Naive thymus-derived CD4-positive, alpha-beta T cell (primary cell): ENCODE data around the gene POMT1. TPM values are rescaled to one million over a fixed set of nuclear protein-coding genes. Genes with fewer than 3 reads are reported as not detected.

ENCODE experiments used
- ATAC-seq: fragments of 150-1000 bp; cut with Tn5 transposase; 2 replicates; pipeline ENCODE4 v1.10.0; 2021; ENCODE audit warnings: mild to moderate bottlenecking, moderate library complexity
- CTCF ChIA-PET: fragments of 350-600 bp; sonication (Branson Sonifier 250); formaldehyde crosslinking; loops from one replicate; lab custom pipeline; 2021; ENCODE audit warnings: antibody characterized with exemption; lab: Charles Lee
- POLR2A ChIA-PET: fragments of 350-600 bp; sonication (Branson Sonifier 250); formaldehyde crosslinking; loops from one replicate; lab custom pipeline; 2021; ENCODE audit warnings: antibody characterized with exemption, inconsistent platforms; lab: Charles Lee
- DNase-seq, 9 donors: peaks; one replicate each; pipeline versions ENCODE4 v3.0.0 to v3.0.0-alpha.2; 2020 to 2022; ENCODE audit warnings: mixed read lengths in 1 of 9
- H3K27ac ChIP-seq: one replicate; pipeline ENCODE4 v1.7.0; 2013; ENCODE audit warnings: mild to moderate bottlenecking, low read depth, low read length, moderate library complexity
- H3K27me3 ChIP-seq, 2 donors: one replicate each; pipeline ENCODE4 v1.7.0; 2013; ENCODE audit warnings: low read length in 2 of 2, mild to moderate bottlenecking in 2 of 2, moderate library complexity in 2 of 2; ENCODE audit not compliant: control insufficient read depth in 2 of 2, insufficient read depth in 2 of 2
- H3K36me3 ChIP-seq, 3 experiments: 1 replicate in 2 of 3; 2 replicates in 1 of 3; pipeline ENCODE4 v1.7.0; 2013; ENCODE audit warnings: low read length in 3 of 3, mild to moderate bottlenecking in 3 of 3, moderate library complexity in 1 of 3; ENCODE audit not compliant: insufficient read depth in 3 of 3, control insufficient read depth in 2 of 3
- H3K4me1 ChIP-seq, 2 donors: one replicate each; pipeline ENCODE4 v1.7.0; 2013; ENCODE audit warnings: low read length in 2 of 2, mild to moderate bottlenecking in 2 of 2, moderate library complexity in 1 of 2; ENCODE audit not compliant: control insufficient read depth in 2 of 2, insufficient read depth in 2 of 2
- H3K4me3 ChIP-seq: 2 replicates; pipeline ENCODE4 v1.7.0; 2013; ENCODE audit warnings: mild to moderate bottlenecking, low read length
- H3K9me3 ChIP-seq, 3 experiments: 1 replicate in 2 of 3; 2 replicates in 1 of 3; pipeline ENCODE4 v1.7.0; 2013; ENCODE audit warnings: low read length in 3 of 3; ENCODE audit not compliant: control insufficient read depth in 2 of 3
- H3K27ac Mint-ChIP-seq, 9 donors: one replicate each; pipeline ENCODE4 v1.8.0; 2020 to 2022; ENCODE audit warnings: mixed read lengths in 9 of 9, mild to moderate bottlenecking in 8 of 9, moderate library complexity in 5 of 9, inconsistent platforms in 2 of 9
- H3K27me3 Mint-ChIP-seq, 5 donors: one replicate each; pipeline ENCODE4 v1.8.0; 2021 to 2022; ENCODE audit warnings: mixed read lengths in 5 of 5, mild to moderate bottlenecking in 1 of 5
- H3K36me3 Mint-ChIP-seq, 5 donors: one replicate each; pipeline ENCODE4 v1.8.0; 2020 to 2022; ENCODE audit warnings: mixed read lengths in 5 of 5, mild to moderate bottlenecking in 3 of 5, inconsistent platforms in 1 of 5
- H3K4me1 Mint-ChIP-seq, 7 donors: one replicate each; pipeline ENCODE4 v1.8.0; 2020 to 2022; ENCODE audit warnings: mixed read lengths in 7 of 7, mild to moderate bottlenecking in 3 of 7, inconsistent platforms in 1 of 7
- H3K4me3 Mint-ChIP-seq, 10 donors: one replicate each; pipeline ENCODE4 v1.8.0; 2020 to 2022; ENCODE audit warnings: mild to moderate bottlenecking in 10 of 10, mixed read lengths in 10 of 10, moderate library complexity in 6 of 10, inconsistent platforms in 2 of 10
- H3K9me3 Mint-ChIP-seq, 11 donors: one replicate each; pipeline ENCODE4 v1.8.0; 2020 to 2022; ENCODE audit warnings: mixed read lengths in 11 of 11, mild to moderate bottlenecking in 4 of 11, inconsistent platforms in 1 of 11, moderate library complexity in 1 of 11
- intact Hi-C, 2 donors: fragments of 100-400 bp; cut with micrococcal nuclease; formaldehyde crosslinking; loops; one replicate each; pipeline ENCODE4 v1.15.1; 2023
- polyA plus RNA-seq, 2 donors: library from polyadenylated mRNA; unstranded; fragments of 300-500 nt; fragmentation: Illumina TruSeq; gene quantifications; one replicate each; pipeline ENCODE4 v1.2.3, GENCODE V29; 2021
- total RNA-seq, 6 experiments: library from RNA in 5 of 6; stranded (reverse) in 5 of 6; gene quantifications; 1 replicate in 5 of 6; 2 replicates in 1 of 6; pipeline ENCODE4 v1.2.3 and lab custom pipeline; 2021 to 2026

The POMT1 gene
- total and polyA plus RNA-seq, 7 experiments from 2014 or later, result 13.3 to 55.8 (median 41.0) TPM

GRCh38 chr9:131475111-131475955 lies 27.4 kb upstream of the POMT1 start:
- DNase-seq (no peak), ATAC-seq (no peak)
- Histone ChIP-seq H3K27me3 (no peaks in the 10 kb centered on the region), H3K4me1 (no peaks in the 10 kb centered on the region), H3K27ac (no peak overlapping the region), H3K36me3 (peaks cover 22 to 97% (median 58%) of the 10 kb centered on the region in 3 experiments), H3K4me3 (no peak overlapping the region), H3K9me3 (no peaks in the 10 kb centered on the region)
- H3K27me3 Mint-ChIP-seq, result no peaks in the 10 kb centered on the region
- intact Hi-C loops, result loop anchor here in 1 of 2 donors (5.0 kb wide), 1 partner anchor 78 kb away; no protein-coding TSS in a partner anchor
- H3K4me1 Mint-ChIP-seq, result peaks cover 4 to 8% (median 5%) of the 10 kb centered on the region in 7 donors
- no peaks in the 10 kb centered on the region for H3K9me3 Mint-ChIP-seq
- POLR2A ChIA-PET, result interaction anchor here (0.6 to 1.3 kb wide), 2 partner anchors 39 to 71 kb away, joined by 3 read pairs; no protein-coding TSS in a partner anchor
- H3K4me3 Mint-ChIP-seq, result no peak overlapping the region
- peak overlapping the region in 2 of 9 donors; percentile 25 to 84 for H3K27ac Mint-ChIP-seq
- peaks cover 11 to 56% (median 34%) of the 10 kb centered on the region in 5 donors for H3K36me3 Mint-ChIP-seq
- CTCF ChIA-PET, result interaction anchor here (0.6 kb wide), 1 partner anchor 7 kb away, joined by 3 read pairs; no protein-coding TSS in a partner anchor

- intact Hi-C loops, result loop anchor here in 1 of 2 donors (5.0 kb wide), 1 partner anchor 79 kb away; no protein-coding TSS in a partner anchor
- ATAC-seq (no peak), DNase-seq (no peak)
- Mint-ChIP-seq H3K27ac (peak overlapping the region in 2 of 9 donors; percentile 20 to 32), H3K27me3 (no peaks in the 10 kb centered on the region), H3K4me1 (peaks cover 1 to 8% (median 4%) of the 10 kb centered on the region in 7 donors), H3K4me3 (no peak overlapping the region), H3K9me3 (no peaks in the 10 kb centered on the region), H3K36me3 (peaks cover 11 to 48% (median 30%) of the 10 kb centered on the region in 5 donors)
- H3K9me3 ChIP-seq, result no peaks in the 10 kb centered on the region
- POLR2A ChIA-PET, result no interaction called here
- no peaks in the 10 kb centered on the region for H3K27me3 ChIP-seq
- H3K36me3 ChIP-seq, result peaks cover 19 to 94% (median 54%) of the 10 kb centered on the region in 3 experiments
- CTCF ChIA-PET, result interaction anchor here (0.6 to 6.1 kb wide), 2 partner anchors 8 to 127 kb away, joined by 3 to 45 read pairs; no protein-coding TSS in a partner anchor
- no peak overlapping the region for H3K27ac ChIP-seq
- no peaks in the 10 kb centered on the region for H3K4me1 ChIP-seq
- no peak overlapping the region for H3K4me3 ChIP-seq
Measured at GRCh38 chr9:131475956-131476776, 26.6 kb upstream of the POMT1 start.

DNA sequence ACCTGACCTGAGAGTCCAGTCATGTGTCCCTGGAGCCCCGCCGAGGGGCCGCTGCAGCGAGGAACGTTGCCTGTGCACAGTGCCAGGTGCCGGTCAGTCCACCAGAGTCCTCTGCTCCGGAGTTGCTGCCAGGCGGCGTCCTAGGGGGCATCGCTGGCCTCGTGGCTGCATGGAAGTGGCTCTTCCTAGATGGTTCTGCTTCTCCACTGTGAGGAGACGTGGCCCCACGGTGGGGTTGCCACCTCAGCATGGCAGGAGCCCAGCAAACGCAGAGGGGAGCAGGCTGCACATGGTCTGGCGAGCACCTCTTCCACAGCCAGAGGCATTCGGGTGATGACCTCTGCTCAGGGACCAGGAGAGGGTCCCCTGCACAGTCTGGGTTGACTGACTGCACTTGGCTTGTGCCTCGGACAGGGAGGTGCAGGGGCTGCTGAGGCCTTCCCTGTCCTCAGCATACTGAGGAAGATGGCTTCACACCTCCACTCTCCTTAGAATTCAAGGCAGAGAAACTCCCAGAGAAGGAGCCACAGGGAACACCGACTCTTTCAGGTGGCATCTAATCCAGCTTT lies 25.9 kb upstream of the POMT1 start:
- intact Hi-C loops, result loop anchor here in 1 of 2 donors (5.0 kb wide), 1 partner anchor 80 kb away; no protein-coding TSS in a partner anchor
- no peaks in the 10 kb centered on the region for H3K4me1 ChIP-seq
- no peak overlapping the region for H3K27ac Mint-ChIP-seq
- ATAC-seq (no peak), DNase-seq (no peak)
- ChIA-PET POLR2A (no interaction called here), CTCF (interaction anchor here (6.1 kb wide), 1 partner anchor 127 kb away, joined by 45 read pairs; no protein-coding TSS in a partner anchor)
- no peaks in the 10 kb centered on the region for H3K9me3 Mint-ChIP-seq
- H3K36me3 Mint-ChIP-seq, result peaks cover 11 to 41% (median 24%) of the 10 kb centered on the region in 5 donors
- H3K4me1 Mint-ChIP-seq, result peaks cover 0 to 8% (median 4%) of the 10 kb centered on the region in 7 donors
- no peak overlapping the region for H3K4me3 ChIP-seq
- H3K4me3 Mint-ChIP-seq, result no peak overlapping the region
- no peak overlapping the region for H3K27ac ChIP-seq
- H3K27me3 ChIP-seq, result no peaks in the 10 kb centered on the region
- no peaks in the 10 kb centered on the region for H3K27me3 Mint-ChIP-seq
- H3K36me3 ChIP-seq, result peaks cover 24 to 93% (median 54%) of the 10 kb centered on the region in 3 experiments
- H3K9me3 ChIP-seq, result no peaks in the 10 kb centered on the region

GRCh38 chr9:131477367-131477766 lies 25.4 kb upstream of the POMT1 start:
- H3K9me3 ChIP-seq, result no peaks in the 10 kb centered on the region
- DNase-seq, result no peak
- Mint-ChIP-seq H3K9me3 (no peaks in the 10 kb centered on the region), H3K36me3 (peaks cover 11 to 45% (median 27%) of the 10 kb centered on the region in 5 donors), H3K27me3 (no peaks in the 10 kb centered on the region), H3K27ac (no peak overlapping the region), H3K4me3 (no peak overlapping the region), H3K4me1 (peaks cover 0 to 8% (median 4%) of the 10 kb centered on the region in 7 donors)
- no peak overlapping the region for H3K4me3 ChIP-seq
- no peak for ATAC-seq
- H3K36me3 ChIP-seq, result peaks cover 24 to 95% (median 57%) of the 10 kb centered on the region in 3 experiments
- ChIA-PET POLR2A (no interaction called here), CTCF (interaction anchor here (0.5 to 6.1 kb wide), 6 partner anchors 10 to 128 kb away, joined by 3 to 45 read pairs (median 3); no protein-coding TSS in a partner anchor)
- H3K27ac ChIP-seq, result no peak overlapping the region
- H3K4me1 ChIP-seq, result no peaks in the 10 kb centered on the region
- H3K27me3 ChIP-seq, result no peaks in the 10 kb centered on the region
- intact Hi-C loops, result loop anchor here in 1 of 2 donors (5.0 kb wide), 1 partner anchor 80 kb away; no protein-coding TSS in a partner anchor

DNA sequence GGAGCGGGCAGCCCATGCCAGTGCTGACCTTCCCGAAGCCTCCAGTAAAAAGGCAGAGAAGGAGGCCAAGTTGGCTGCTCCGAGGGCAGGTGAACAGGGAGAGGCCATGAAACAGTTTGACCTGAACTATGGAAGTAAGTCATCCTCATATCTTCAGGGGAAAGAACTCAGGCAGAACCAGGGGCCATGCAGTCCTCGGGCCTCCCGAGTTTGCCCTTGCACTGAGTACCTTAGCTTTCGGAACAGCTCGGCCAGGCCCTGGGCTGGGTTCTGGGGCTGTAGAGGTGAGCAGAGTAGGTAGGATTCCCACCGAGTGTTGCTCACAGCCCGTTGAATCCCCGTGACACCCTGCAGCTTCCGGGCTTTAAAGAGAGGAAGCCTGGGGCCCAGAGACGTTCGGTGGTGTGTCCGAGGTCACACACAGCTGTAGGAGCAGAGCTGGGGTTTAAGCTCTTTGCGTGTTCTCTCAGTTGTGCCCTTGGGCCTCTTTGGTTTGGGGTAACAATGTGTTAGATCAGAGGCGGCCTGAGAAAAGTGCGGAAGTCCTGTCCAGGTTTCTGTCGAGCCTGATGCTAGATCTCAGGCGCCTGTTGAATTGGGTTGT lies 24.8 kb upstream of the POMT1 start:
- ChIA-PET CTCF (interaction anchor here (0.5 to 6.1 kb wide), 7 partner anchors 11 to 267 kb away, joined by 3 to 45 read pairs (median 3); no protein-coding TSS in a partner anchor), POLR2A (no interaction called here)
- Histone ChIP-seq H3K4me3 (no peak overlapping the region), H3K27me3 (no peaks in the 10 kb centered on the region), H3K27ac (no peak overlapping the region), H3K9me3 (no peaks in the 10 kb centered on the region), H3K36me3 (peaks cover 24 to 95% (median 59%) of the 10 kb centered on the region in 3 experiments), H3K4me1 (no peaks in the 10 kb centered on the region)
- Mint-ChIP-seq H3K27ac (peak overlapping the region in 6 of 9 donors; percentile 11 to 87 (median 64)), H3K4me3 (no peak overlapping the region), H3K36me3 (peaks cover 7 to 45% (median 22%) of the 10 kb centered on the region in 5 donors), H3K4me1 (peaks cover 0 to 8% (median 3%) of the 10 kb centered on the region in 7 donors), H3K27me3 (no peaks in the 10 kb centered on the region), H3K9me3 (no peaks in the 10 kb centered on the region)
- intact Hi-C loops, result loop anchor here (1.0 to 5.0 kb wide), 5 partner anchors 70 to 128 kb away; no protein-coding TSS in a partner anchor
- peak; percentile 3 for ATAC-seq
- DNase-seq, result no peak
